Kidney glomerular epithelial cell (primary cell): ENCODE data around the gene PFKFB2.

ENCODE experiments used
- DNase-seq: peaks from one replicate; lab custom pipeline; 2025; lab: John Stamatoyannopoulos, UW

PFKFB2 gene

GRCh38 chr1:207052911-207053769 lies at the start of gene PFKFB2:
Gene PFKFB2 (plus strand): TSS chr1:207053275. CDS start chr1:207054718, 1,443 bp downstream.
- DNase-seq, result peak; percentile 97

- DNase-seq, result peak; percentile 75
Measured at GRCh38 chr1:207004931-207005830, 47.9 kb upstream of the PFKFB2 start.

GRCh38 chr1:207006083-207006482 lies 47.0 kb upstream of the PFKFB2 start:
- no peak for DNase-seq

GRCh38 chr1:207006914-207007313 lies 46.2 kb upstream of the PFKFB2 start:
- no peak for DNase-seq

- peak; percentile 92 for DNase-seq
Measured at GRCh38 chr1:207007352-207008033, 45.6 kb upstream of the PFKFB2 start.

- no peak for DNase-seq
Measured at GRCh38 chr1:207009182-207009850, 43.8 kb upstream of the PFKFB2 start.

- no peak for DNase-seq
Measured at GRCh38 chr1:207009945-207010344, 43.1 kb upstream of the PFKFB2 start.

- DNase-seq, result no peak
Measured at GRCh38 chr1:207010726-207011125, 42.3 kb upstream of the PFKFB2 start.

GRCh38 chr1:207013321-207014085 lies 39.6 kb upstream of the PFKFB2 start:
- no peak for DNase-seq

- DNase-seq, result no peak
Measured at GRCh38 chr1:207014728-207015127, 38.3 kb upstream of the PFKFB2 start.

- no peak for DNase-seq
Measured at GRCh38 chr1:207015791-207016190, 37.3 kb upstream of the PFKFB2 start.

GRCh38 chr1:207017615-207018559 lies 35.2 kb upstream of the PFKFB2 start:
- DNase-seq, result no peak

GRCh38 chr1:207018707-207019106 lies 34.4 kb upstream of the PFKFB2 start:
- no peak for DNase-seq

- DNase-seq, result no peak
Measured at GRCh38 chr1:207019161-207019560, 33.9 kb upstream of the PFKFB2 start.

GRCh38 chr1:207019661-207020060 lies 33.4 kb upstream of the PFKFB2 start:
- no peak for DNase-seq

- no peak for DNase-seq
Measured at GRCh38 chr1:207020065-207020708, 32.9 kb upstream of the PFKFB2 start.

- DNase-seq, result no peak
Measured at GRCh38 chr1:207020709-207021107, 32.4 kb upstream of the PFKFB2 start.

- no peak for DNase-seq
Measured at GRCh38 chr1:207021139-207021861, 31.8 kb upstream of the PFKFB2 start.
